Mammary epithelial cell (primary cell): ENCODE data around the gene LGR6.
"Not testable (repeated sequence)": the region's sequence is repeated elsewhere in the genome, so short reads cannot be mapped to it uniquely, and the experiment has no call there.

ENCODE experiments used
- CTCF ChIP-seq, 2 donors: IDR thresholded peaks in 1 of 2; conservative IDR thresholded peaks in 1 of 2; 2 replicates each; pipeline ENCODE4 v1.5.1; 2011 to 2012; ENCODE audit warnings: inconsistent platforms in 2 of 2, low read length in 2 of 2, mild to moderate bottlenecking in 2 of 2, control low read depth in 1 of 2, low read depth in 1 of 2; ENCODE audit not compliant: insufficient read depth in 1 of 2; ENCODE audit errors: extremely low read depth in 1 of 2
- EZH2 ChIP-seq: IDR thresholded peaks from 2 replicates; pipeline ENCODE4 v1.6.1; 2012; ENCODE audit warnings: low read length, inconsistent platforms, borderline replicate concordance

- TF ChIP-seq CTCF (conservative IDR thresholded peaks at IDR 0.05 in 1 of 2, IDR thresholded peaks at IDR 0.05 in 1 of 2; ENCODE audit: extremely low read depth in 1 of 2, insufficient read depth in 1 of 2, low read depth in 1 of 2, low read length in 2 of 2); EZH2: not testable (repeated sequence)
These were observed 47.9 kb upstream of the LGR6 start for GRCh38 chr1:202145744-202146140.
